HPDE6-E6E7 (cell line): ENCODE data around the gene FTSJ3.
A peak's percentile ranks its signal among the peaks of the same experiment; 100 is the strongest.

ENCODE experiments used
- DNase-seq: peaks from one replicate; pipeline ENCODE4 v3.0.0; 2011; ENCODE audit warnings: missing footprints; ENCODE audit errors: extremely low spot score

FTSJ3 gene

DNA sequence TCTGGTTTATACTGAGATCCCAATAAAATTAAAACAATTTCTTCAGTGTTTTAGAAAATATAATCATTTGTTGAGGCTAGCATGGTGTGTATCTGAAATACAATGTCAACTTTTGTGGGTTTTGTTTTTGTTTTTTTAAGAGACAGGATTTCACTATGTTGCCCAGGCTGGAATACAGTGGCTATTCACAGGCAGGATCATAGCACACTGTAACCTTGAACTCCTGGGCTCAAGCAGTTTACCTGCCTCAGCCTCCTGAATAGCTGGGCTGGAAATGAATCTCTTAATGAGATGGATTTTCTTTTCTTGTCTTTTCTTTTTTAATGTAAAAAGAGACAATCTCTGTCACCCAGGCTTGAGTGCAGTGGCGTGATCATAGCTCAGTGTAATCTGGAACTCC is 41.3 kb downstream of the FTSJ3 start:
- DNase-seq: no peak

DNA sequence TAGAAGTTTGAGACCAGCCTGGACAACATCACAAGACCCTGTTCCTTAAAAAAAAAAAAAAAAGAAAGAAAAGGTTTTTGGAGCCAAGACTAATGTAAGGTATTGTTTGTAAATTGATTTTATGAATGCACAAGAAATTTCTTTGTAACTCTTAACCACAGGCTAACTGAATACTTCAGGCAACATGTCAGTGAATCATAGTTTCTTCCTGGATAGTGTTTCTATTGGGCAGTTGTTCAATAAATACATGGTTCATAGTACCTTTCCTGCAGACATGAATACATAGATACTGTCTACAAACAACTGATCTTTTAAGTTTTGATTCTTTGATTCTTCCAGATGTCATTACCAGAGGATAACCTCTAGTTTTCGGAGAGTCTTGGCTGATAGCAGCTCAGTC is 41.9 kb downstream of the FTSJ3 start:
- DNase-seq: peak; percentile 50

GRCh38 chr17:63783522-63783921 is 43.9 kb downstream of the FTSJ3 start:
- no peak for DNase-seq

DNA sequence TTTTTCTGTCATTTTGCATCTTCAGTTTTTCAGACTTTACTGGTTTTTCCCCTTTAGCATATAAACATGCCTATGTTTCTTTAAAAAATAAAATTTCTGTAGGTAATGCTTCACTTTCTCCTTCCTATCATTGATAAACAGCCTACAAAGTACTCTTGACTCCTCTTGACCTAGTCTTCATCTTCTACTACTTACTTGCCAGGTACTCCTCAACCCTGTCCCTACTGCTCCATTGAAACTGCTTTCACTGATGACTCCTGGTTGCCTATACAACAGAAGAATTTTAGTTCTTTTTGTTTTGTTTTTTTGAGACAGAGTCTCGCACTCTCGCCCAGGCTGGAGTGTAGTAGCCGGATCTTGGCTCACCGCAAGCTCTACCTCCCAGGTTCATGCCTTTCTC is 46.5 kb downstream of the FTSJ3 start:
- no peak for DNase-seq

DNA sequence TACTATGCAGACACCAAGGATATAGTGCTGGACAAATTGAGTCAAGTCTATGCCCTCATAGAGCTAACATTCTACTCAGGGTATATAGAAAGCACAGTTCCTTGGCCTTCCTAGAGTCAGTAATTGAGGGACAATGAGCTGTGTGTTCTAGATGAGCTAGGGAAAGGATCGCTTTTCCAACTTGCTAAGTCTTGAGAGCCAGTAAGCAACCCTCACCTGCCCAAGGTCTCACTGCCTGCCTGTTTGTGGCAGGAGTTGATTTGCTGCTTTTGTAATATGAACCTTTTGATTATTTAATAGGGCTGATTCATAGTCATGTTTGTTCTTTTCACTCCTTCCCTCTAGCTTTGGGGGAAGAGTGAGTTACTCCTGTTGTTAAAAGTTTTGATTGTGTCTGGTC is 47.0 kb downstream of the FTSJ3 start:
- peak; percentile 58 for DNase-seq

- DNase-seq: no peak
Observed at GRCh38 chr17:63775420-63775819, 52.0 kb downstream of the FTSJ3 start.

GRCh38 chr17:63774969-63775265 is 52.5 kb downstream of the FTSJ3 start:
- DNase-seq: no peak

DNA sequence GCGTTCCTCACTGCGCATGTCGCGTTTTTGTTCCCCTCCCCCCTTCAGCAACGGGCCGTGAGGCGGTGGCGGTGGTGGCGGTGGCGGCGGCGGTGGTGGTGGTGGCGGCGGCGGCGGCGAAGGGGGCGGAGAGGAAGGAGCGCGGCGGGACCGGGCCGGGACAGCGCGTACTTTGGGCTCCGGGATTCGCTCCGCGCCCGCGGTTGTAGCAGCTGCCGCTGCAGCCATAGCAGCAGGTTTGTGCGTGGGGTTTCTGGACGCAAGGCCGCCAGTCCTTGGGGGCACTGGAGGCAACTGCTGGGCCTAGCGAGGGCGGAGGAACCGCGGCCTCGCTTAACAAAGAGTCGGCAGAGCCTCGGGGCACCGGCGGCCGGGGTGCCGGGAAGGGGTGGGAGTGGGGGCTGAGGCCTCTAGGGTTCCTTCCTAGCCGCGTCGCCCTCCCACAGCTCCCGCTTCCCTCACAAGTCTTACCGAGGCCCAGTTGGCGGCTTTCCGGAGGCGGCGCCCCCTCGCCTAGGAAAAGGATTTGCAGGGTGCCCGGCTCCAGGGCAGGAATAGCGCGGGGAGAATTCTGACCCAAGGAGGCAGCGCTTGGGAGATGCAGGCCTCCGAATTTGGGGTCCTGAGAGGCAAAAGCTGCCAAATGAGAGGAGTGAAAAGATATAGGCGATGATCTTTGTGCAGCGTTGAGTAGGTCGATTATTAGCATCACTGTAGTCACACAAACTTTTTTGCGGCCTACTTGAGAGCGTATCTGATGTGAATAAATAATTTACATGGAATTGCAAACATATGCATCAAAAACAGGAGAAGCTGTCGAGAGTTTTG is 53.1 kb downstream of the FTSJ3 start, which contains the start of gene DDX42:
Gene DDX42 (plus strand): TSS at position 30 of the 828 bp plus-strand sequence. CDS start 12,880 bp downstream, outside the sequence.
- peak; percentile 29 for DNase-seq

DNA sequence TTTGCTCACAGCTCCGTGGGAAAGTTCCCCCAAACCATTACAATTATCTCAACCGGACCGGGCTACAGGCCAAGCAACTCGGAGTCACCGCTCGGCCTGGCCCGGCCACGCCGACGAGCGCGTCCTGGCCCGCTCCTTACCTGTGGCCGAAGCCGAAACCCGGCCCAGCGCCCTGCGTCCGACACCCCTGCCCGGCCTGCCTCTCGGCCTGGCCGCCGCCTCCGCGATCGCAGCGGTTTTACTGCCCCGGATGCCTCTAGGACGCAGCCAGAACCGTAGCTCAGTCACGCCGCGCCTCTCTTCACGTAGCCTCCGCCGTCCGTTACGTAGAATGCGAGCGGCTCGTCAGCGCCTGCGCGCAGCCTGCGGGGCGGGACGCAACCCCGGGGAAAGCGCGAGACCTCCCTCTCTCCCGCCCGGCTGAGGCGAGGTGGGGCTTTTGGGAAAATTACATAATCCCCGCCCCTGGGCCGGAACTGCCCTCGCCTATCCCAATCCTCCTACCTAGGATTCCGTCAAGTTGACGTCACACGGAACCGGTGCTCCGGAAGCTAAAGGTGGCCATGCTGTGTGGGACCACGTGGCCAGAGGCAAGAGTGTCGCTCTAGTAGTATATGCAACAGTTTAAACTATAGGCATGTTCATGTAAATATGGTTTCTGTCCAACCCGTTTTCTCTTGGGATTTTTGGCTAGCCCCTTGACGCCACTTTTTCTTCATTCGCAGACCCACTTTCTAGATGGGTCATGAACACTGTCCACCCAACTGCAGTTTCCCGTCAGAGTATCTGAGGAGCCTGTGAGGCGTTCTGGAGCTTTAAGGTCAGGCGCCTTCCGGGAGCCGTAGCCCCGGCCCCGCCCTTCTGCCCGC is 54.0 kb downstream of the FTSJ3 start, which contains the start of gene CCDC47:
Gene CCDC47 (minus strand): TSS at position 326 of the 869 bp plus-strand sequence. CDS start 7,422 bp downstream, outside the sequence.
- peak; percentile 99 for DNase-seq

GRCh38 chr17:63772801-63773271 is 54.6 kb downstream of the FTSJ3 start:
- DNase-seq: no peak
